ENCODE measurements around the gene CCDC159. TPM values are rescaled to one million over a fixed set of nuclear protein-coding genes. Genes with fewer than 3 reads are reported as not detected.
A peak's percentile ranks its signal among the peaks of the same experiment; 100 is the strongest.
"Not testable (repeated sequence)": the region's sequence is repeated elsewhere in the genome, so short reads cannot be mapped to it uniquely, and the experiment has no call there.

The CCDC159 gene
- total RNA-seq, 4 donors from 2014 or later, result 1.2 to 46.2 (median 16.4) TPM

DNA sequence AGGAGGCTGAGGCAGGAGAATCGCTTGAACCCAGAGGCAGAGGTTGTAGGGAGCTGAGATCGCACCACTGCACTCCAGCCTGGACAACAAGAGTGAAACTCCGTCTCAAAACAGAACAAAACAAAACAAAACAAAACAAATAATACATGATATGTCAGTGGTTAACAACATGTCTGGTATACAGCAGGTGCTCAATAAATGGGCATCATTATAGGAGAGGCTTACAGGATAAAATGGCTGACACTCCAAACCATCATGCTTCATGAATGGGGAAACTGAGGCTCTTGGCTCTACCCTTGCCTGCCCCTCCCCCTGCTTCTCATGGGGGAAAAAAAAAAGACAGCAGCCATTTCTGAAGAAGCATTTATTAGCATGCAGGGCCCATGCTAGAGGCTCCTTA, 3.9 kb upstream of the CCDC159 start:
- H3K27me3 ChIP-seq, result no peaks in the 10 kb centered on the region
- H3K4me3 ChIP-seq, result no peak overlapping the region
- no peak for DNase-seq
- intact Hi-C loops (cut with DNase I; ENCODE audit: low total_unique reads), result no loop called here
- no peaks in the 10 kb centered on the region for H3K36me3 ChIP-seq
- TF ChIP-seq, protein P1, sequence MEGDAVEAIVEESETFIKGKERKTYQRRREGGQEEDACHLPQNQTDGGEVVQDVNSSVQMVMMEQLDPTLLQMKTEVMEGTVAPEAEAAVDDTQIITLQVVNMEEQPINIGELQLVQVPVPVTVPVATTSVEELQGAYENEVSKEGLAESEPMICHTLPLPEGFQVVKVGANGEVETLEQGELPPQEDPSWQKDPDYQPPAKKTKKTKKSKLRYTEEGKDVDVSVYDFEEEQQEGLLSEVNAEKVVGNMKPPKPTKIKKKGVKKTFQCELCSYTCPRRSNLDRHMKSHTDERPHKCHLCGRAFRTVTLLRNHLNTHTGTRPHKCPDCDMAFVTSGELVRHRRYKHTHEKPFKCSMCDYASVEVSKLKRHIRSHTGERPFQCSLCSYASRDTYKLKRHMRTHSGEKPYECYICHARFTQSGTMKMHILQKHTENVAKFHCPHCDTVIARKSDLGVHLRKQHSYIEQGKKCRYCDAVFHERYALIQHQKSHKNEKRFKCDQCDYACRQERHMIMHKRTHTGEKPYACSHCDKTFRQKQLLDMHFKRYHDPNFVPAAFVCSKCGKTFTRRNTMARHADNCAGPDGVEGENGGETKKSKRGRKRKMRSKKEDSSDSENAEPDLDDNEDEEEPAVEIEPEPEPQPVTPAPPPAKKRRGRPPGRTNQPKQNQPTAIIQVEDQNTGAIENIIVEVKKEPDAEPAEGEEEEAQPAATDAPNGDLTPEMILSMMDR (IDR thresholded peaks at IDR 0.05), result no peak
- no peak for TF ChIP-seq POLR2A (IDR thresholded peaks at IDR 0.05)
- H3K4me1 ChIP-seq, result peaks cover 0 to 9% of the 10 kb centered on the region in 2 donors
- H3K27ac ChIP-seq, result no peak overlapping the region
- H3K9me3 ChIP-seq, result no peaks in the 10 kb centered on the region

DNA sequence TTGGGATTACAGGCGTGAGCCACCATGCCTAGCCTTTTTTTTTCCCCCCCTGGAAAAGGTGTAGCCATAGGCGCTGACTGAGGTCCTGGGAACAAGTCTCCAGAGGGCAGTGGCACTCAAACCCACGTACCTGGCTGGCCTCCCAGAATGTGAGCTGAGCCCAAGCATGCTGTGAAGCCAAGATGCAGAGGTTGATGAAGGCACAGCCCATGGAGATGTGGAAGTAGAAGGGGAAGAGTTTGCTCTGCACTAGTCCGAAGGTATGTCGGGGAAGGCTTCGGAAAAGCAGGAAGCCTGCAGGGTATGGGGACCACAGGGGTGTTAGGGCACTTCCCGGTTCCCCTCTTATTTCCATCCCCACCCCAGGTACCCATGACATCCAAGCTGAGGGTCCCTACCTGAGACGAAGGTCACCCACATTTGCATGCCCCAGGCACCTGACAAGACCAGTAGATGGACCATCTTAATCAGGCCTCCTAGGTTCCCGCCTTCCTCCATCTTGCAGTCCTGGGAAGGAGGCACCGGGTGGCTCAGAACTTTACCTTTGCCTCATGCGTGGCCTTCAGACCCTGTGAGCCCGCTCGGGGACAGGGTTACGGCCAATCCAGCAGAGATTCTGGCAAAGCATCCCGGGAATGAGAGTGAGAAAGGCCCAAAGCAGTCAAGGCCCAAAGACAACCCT, 1.1 kb upstream of the CCDC159 start:
- Histone ChIP-seq H3K4me3 (peak overlapping the region; percentile 68 to 94), H3K4me1 (peaks cover 0 to 9% of the 10 kb centered on the region in 2 donors), H3K27me3 (no peaks in the 10 kb centered on the region), H3K36me3 (no peaks in the 10 kb centered on the region), H3K9me3 (no peaks in the 10 kb centered on the region), H3K27ac (peak overlapping the region; percentile 86 to 94)
- TF ChIP-seq, protein P1 (IDR thresholded peaks at IDR 0.05), result no peak
- no peak for TF ChIP-seq POLR2A (IDR thresholded peaks at IDR 0.05)
- intact Hi-C loops (cut with DNase I; ENCODE audit: low total_unique reads), result no loop called here
- DNase-seq, result no peak

DNA sequence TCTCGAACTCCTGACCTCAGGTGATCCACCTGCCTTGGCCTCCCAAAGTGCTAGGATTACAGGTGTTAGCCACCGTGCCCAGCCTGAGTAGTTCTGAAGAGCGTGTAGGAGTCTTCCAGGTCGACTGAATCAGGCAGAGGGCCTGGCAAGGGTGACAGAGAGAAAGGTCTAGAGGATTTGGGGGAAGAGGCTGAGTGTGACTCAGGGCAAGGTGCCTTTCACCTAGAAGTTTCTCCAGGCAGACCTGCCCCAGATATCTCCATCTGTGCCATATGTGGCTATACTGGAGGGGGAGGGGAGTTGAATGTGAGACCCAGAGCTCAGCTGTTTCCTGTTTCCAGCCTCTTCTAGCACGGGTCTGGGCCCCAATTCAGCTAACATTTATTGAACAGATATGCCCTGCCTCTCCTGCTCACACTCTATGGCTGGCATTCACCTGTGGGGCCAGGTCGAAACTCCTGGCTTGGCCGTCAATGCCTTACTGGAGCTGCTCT, 1.3 kb downstream of the CCDC159 start:
- no peaks in the 10 kb centered on the region for H3K27me3 ChIP-seq
- intact Hi-C loops (cut with DNase I; ENCODE audit: low total_unique reads), result no loop called here
- peak overlapping the region; percentile 86 to 94 for H3K27ac ChIP-seq
- H3K9me3 ChIP-seq, result no peaks in the 10 kb centered on the region
- H3K4me3 ChIP-seq, result no peak overlapping the region
- TF ChIP-seq, protein P1 (IDR thresholded peaks at IDR 0.05), result no peak
- TF ChIP-seq POLR2A (IDR thresholded peaks at IDR 0.05), result no peak
- DNase-seq, result no peak
- peaks cover 0 to 9% of the 10 kb centered on the region in 2 donors for H3K4me1 ChIP-seq
- no peaks in the 10 kb centered on the region for H3K36me3 ChIP-seq

DNA sequence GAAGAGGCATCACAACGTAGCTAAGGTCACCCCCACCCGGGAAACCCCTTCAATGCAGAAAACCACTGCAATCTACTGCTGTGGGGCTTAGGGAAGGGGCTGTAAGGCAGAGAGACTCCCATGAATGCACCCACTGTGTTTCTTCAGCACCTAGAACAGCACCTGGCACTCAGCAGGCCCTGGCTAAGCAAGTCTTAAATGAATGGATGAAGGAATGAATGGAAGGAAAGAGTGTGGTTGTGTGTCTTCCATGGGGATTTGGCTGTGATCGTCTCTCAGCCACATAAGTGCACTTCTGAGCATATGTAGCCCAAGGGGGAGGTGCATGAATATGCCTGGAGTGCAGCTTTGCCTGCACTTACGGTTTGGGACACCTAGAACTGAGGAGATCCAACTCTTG, 2.9 kb downstream of the CCDC159 start:
- Histone ChIP-seq H3K4me1 (peaks cover 0 to 9% of the 10 kb centered on the region in 2 donors), H3K36me3 (no peaks in the 10 kb centered on the region), H3K9me3 (no peaks in the 10 kb centered on the region), H3K4me3 (no peak overlapping the region), H3K27me3 (no peaks in the 10 kb centered on the region), H3K27ac (no peak overlapping the region)
- TF ChIP-seq POLR2A (IDR thresholded peaks at IDR 0.05), result no peak
- TF ChIP-seq, protein P1 (IDR thresholded peaks at IDR 0.05), result no peak
- intact Hi-C loops (cut with DNase I; ENCODE audit: low total_unique reads), result no loop called here
- DNase-seq, result no peak

DNA sequence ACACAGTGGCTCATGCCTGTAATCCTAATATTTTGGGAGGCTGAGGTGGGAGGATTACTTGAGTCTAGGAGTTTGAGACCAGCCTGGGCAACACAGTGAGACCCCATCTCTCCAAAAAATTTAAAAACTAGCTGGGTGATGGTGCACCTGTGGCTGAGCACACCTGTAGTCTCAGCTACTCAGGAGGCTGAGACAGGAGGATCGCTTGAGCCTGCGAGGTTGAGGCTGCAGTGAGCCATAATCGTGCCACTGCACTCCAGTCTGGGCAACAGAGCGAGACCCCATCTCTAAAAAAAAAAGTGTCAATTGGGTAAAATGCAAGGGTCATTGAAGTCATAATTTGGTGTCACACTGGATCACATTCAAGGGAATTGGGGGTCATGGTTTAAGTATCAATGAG, 7.8 kb downstream of the CCDC159 start:
- H3K9me3 ChIP-seq, H3K4me1 ChIP-seq, DNase-seq, H3K36me3 ChIP-seq, H3K27ac ChIP-seq, H3K4me3 ChIP-seq, H3K27me3 ChIP-seq: not testable (repeated sequence)
- intact Hi-C loops (cut with DNase I; ENCODE audit: low total_unique reads), result loop anchor here (10.0 kb wide), 1 partner anchor 59 kb away; the partner anchor contains the start of gene TSPAN16
